GM10847 (cell line): ENCODE data around the gene LRRC74B.

Experiments used
- POLR2A ChIP-seq: IDR thresholded peaks from 2 replicates; pipeline ENCODE4 v1.6.1; 2011; ENCODE audit not compliant: insufficient read length; ENCODE audit errors: extremely low read depth

LRRC74B gene

DNA sequence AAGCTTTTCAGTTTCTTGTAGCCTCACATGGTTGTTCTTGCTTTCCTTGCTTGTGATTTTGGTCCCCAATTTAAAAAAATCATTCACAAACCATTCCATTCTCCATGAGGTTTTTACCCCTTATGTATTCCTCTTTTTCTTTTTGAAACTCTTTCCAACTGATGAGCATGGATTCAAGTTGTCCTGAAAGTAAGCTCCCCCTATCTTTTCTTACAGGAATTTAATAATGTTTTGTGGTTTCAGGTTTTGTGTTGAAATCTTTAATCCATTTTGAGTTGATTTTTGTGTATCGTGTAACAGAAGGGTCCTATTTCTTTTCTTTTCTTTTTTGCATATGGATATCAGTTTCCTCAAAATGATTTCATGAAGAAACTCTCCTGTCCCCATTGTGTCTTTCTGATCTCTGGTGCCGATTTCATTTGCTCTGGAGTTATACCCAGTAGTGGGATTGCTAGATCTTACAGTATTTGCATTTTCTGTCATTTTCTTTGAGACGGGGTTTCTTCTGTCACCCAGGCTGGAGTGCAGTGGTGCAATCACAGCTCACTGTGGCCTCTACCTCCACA is 58.5 kb downstream of the LRRC74B start:
- TF ChIP-seq POLR2A = no peak

DNA sequence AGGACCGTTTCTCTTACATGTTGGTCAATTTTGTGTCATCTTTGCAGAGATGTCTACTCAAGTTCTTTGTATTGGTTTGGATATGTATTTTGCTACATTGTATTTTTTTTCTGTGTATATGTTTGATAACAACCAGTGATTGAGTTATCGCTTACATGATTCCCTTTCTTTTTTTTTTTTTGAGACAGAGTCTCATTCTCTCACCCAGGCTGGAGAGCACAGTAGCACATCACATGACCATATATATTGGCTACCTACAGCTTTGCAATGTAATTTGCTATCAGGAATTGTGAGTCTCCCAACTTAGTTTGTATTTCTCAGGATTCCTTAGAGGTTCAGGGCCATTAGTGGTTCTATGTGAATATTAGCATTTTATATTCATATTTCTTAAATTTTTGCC is 59.5 kb downstream of the LRRC74B start:
- no peak for TF ChIP-seq POLR2A

DNA sequence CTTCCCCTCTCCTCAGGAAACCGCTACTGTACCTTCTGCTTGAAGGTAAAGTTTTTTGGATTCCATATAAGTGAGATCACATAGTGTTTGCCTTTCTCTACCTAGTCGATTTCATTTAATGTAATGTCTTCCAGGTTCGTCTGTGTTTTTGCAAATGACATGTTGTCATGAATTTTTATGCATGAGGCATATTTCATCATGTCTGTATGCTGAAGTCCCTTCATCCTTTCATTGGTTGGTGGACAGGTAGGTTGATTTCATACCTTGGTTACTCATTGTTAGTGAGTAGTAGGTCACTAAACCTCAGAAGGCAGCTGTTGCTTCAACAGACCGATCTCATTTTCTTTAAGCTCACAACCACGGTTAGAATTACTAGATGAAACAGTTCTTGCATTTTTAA is 60.3 kb downstream of the LRRC74B start:
- TF ChIP-seq POLR2A = no peak

- no peak for TF ChIP-seq POLR2A
Measured at GRCh38 chr22:21108379-21109115, 62.8 kb downstream of the LRRC74B start.
